ENCODE results near the gene ASB2. TPM values are rescaled to one million over a fixed set of nuclear protein-coding genes. Genes with fewer than 3 reads are reported as not detected.

ASB2 gene
- total RNA-seq, 1 experiment from 2014 or later: not detected

DNA sequence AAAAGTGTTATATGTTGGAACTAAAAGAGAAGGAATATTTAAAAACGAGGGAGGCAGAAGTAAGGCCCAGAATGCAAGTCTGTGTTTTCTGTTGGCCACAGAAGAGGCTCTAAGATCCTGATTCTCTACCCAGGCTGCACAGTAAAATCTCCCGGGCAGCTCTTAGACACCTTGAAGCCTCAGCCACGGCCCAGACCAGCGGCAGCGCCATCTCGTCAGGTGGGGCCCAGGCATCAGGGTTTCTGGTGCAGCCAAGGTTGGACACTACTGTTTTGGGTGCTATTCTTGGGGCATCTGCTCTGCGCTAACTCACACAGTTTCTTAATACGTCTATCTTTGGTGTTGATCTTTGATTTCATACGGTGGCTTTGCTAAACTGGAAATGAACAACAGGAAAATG, 32.4 kb downstream of the ASB2 start:
- BruUV-seq (replicated peaks): no TSS peak
- no peak overlapping the region for H3K4me2 ChIP-seq
- CTCF ChIA-PET: no interaction called here
- peaks cover 32% of the 10 kb centered on the region for H3F3A ChIP-seq (ENCODE audit: insufficient read depth, low read depth)
- POLR2A ChIA-PET (ENCODE audit: unreplicated experiment): no interaction called here
- H3K36me3 ChIP-seq (ENCODE audit: low read depth): no peaks in the 10 kb centered on the region
- H3K9me3 ChIP-seq (ENCODE audit: insufficient read depth, low read depth): no peaks in the 10 kb centered on the region
- H3K4me1 ChIP-seq (replicated peaks; ENCODE audit: insufficient read depth): peaks cover 49% of the 10 kb centered on the region
- H3K27ac ChIP-seq: no peak overlapping the region
- H3K4me3 ChIP-seq: no peak overlapping the region
- no peaks in the 10 kb centered on the region for H3K27me3 ChIP-seq (ENCODE audit: insufficient read depth, low read depth)
- intact Hi-C loops (cut with micrococcal nuclease; ENCODE audit: unreplicated experiment): no loop called here
- DNase-seq: no peak
- no peaks in the 10 kb centered on the region for H4K20me1 ChIP-seq (ENCODE audit: insufficient read depth)
- no peak overlapping the region for H2AFZ ChIP-seq
- no peaks in the 10 kb centered on the region for H3K79me2 ChIP-seq (ENCODE audit: low read depth)
- no peaks in the 10 kb centered on the region for H3K9me2 ChIP-seq (ENCODE audit: insufficient read depth)
- TF ChIP-seq, protein P1, sequence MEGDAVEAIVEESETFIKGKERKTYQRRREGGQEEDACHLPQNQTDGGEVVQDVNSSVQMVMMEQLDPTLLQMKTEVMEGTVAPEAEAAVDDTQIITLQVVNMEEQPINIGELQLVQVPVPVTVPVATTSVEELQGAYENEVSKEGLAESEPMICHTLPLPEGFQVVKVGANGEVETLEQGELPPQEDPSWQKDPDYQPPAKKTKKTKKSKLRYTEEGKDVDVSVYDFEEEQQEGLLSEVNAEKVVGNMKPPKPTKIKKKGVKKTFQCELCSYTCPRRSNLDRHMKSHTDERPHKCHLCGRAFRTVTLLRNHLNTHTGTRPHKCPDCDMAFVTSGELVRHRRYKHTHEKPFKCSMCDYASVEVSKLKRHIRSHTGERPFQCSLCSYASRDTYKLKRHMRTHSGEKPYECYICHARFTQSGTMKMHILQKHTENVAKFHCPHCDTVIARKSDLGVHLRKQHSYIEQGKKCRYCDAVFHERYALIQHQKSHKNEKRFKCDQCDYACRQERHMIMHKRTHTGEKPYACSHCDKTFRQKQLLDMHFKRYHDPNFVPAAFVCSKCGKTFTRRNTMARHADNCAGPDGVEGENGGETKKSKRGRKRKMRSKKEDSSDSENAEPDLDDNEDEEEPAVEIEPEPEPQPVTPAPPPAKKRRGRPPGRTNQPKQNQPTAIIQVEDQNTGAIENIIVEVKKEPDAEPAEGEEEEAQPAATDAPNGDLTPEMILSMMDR (conservative IDR thresholded peaks at IDR 0.05): no peak
- no peak for TF ChIP-seq EZH2 (IDR thresholded peaks at IDR 0.05; ENCODE audit: low read depth)

DNA sequence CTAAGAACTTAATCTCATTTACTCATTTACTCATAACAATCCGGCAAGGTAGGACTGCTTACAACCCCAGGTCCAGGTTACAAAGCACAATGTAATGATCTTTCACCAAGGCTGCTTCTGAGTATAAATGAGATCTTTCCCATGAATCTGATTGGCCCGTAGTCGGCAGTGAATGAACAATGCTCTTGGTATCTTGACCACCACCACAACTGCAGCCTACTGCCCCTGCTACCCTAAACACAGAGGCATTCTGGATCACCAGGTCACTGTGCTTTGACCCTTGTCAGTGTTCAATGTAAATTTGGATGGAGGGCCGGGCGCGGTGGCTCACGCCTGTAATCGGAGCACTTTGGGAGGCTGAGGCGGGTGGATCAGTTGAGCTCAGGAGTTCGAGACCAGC, 33.3 kb downstream of the ASB2 start:
- Histone ChIP-seq H2AFZ (no peak overlapping the region), H4K20me1 (ENCODE audit: insufficient read depth) (no peaks in the 10 kb centered on the region), H3K27ac (peak overlapping the region; percentile 99), H3K79me2 (ENCODE audit: low read depth) (no peaks in the 10 kb centered on the region), H3K9me3 (ENCODE audit: insufficient read depth, low read depth) (no peaks in the 10 kb centered on the region), H3K4me3 (no peak overlapping the region), H3F3A (ENCODE audit: insufficient read depth, low read depth) (peaks cover 32% of the 10 kb centered on the region), H3K9me2 (ENCODE audit: insufficient read depth) (no peaks in the 10 kb centered on the region), H3K4me1 (replicated peaks; ENCODE audit: insufficient read depth) (peaks cover 49% of the 10 kb centered on the region), H3K36me3 (ENCODE audit: low read depth) (no peaks in the 10 kb centered on the region), H3K4me2 (peak overlapping the region; percentile 80), H3K27me3 (ENCODE audit: insufficient read depth, low read depth) (no peaks in the 10 kb centered on the region)
- intact Hi-C loops (cut with micrococcal nuclease; ENCODE audit: unreplicated experiment): no loop called here
- TF ChIP-seq EZH2 (IDR thresholded peaks at IDR 0.05; ENCODE audit: low read depth): no peak
- TF ChIP-seq, protein P1 (conservative IDR thresholded peaks at IDR 0.05): no peak
- DNase-seq: peak in 1 of 2 experiments; percentile 54
- POLR2A ChIA-PET (ENCODE audit: unreplicated experiment): no interaction called here
- BruUV-seq (replicated peaks): no TSS peak
- CTCF ChIA-PET: interaction anchor here (0.6 kb wide), 1 partner anchor 783 kb away, joined by 5 read pairs; no protein-coding TSS in a partner anchor

- Histone ChIP-seq H3K79me2 (ENCODE audit: low read depth) (no peaks in the 10 kb centered on the region), H2AFZ (0 out of 2 replicates have a peak overlapping the region, but pooled peaks have one; percentile 48), H3K4me1 (replicated peaks; ENCODE audit: insufficient read depth) (peaks cover 45% of the 10 kb centered on the region), H3K36me3 (ENCODE audit: low read depth) (no peaks in the 10 kb centered on the region), H3F3A (ENCODE audit: insufficient read depth, low read depth) (peaks cover 25% of the 10 kb centered on the region), H3K27ac (peak overlapping the region; percentile 99), H3K27me3 (ENCODE audit: insufficient read depth, low read depth) (no peaks in the 10 kb centered on the region), H4K20me1 (ENCODE audit: insufficient read depth) (no peaks in the 10 kb centered on the region), H3K9me3 (ENCODE audit: insufficient read depth, low read depth) (no peaks in the 10 kb centered on the region), H3K9me2 (ENCODE audit: insufficient read depth) (no peaks in the 10 kb centered on the region), H3K4me2 (peak overlapping the region; percentile 80), H3K4me3 (peak overlapping the region; percentile 26; the same call in 1 of the 2 replicates)
- peak; percentile 8 to 79 for DNase-seq
- no TSS peak for BruUV-seq (replicated peaks)
- intact Hi-C loops (cut with micrococcal nuclease; ENCODE audit: unreplicated experiment): loop anchor here (1.0 kb wide), 1 partner anchor 195 kb away; no protein-coding TSS in a partner anchor
- POLR2A ChIA-PET (ENCODE audit: unreplicated experiment): no interaction called here
- CTCF ChIA-PET: no interaction called here
- no peak for TF ChIP-seq EZH2 (IDR thresholded peaks at IDR 0.05; ENCODE audit: low read depth)
- TF ChIP-seq, protein P1 (conservative IDR thresholded peaks at IDR 0.05): no peak
Observed at GRCh38 chr14:93941293-93941910, 35.0 kb downstream of the ASB2 start.

All from PC-9 (cell line).